Measurements from ENCODE around the gene TMEM144. TPM values are rescaled to one million over a fixed set of nuclear protein-coding genes. Genes with fewer than 3 reads are reported as not detected.

Gene TMEM144
- total and polyA plus RNA-seq, 4 donors, result 0.56 to 2.8 (median 1.6) TPM

DNA sequence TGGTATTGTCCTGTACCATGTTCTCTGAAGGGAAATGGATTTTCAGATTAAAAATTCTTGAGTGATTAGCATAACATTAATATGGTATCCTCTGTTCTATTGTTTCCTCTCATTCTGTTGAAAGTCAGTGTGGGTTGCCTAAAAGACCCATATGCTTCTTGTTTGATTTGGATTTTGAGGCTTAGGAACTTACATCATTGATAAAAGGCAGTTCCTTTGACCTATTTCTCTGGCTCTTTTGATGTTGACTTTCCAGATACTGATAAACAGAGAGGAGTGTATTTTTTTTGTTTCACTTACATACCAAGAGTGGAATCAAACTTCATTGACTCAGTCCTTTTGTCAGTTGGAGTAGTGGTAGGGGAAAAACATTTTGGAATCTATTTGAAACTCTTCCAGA, 32.8 kb downstream of the TMEM144 start:
- Histone ChIP-seq H3K9me3 (ENCODE audit: control insufficient read depth in 4 of 4, low read length in 3 of 4) (no peaks in the 10 kb centered on the region), H3K4me3 (ENCODE audit: low read depth in 1 of 3, low read length in 3 of 3) (no peak overlapping the region), H3K9ac (ENCODE audit: low read depth in 1 of 2, low read length in 2 of 2) (no peak overlapping the region), H3K27me3 (ENCODE audit: control insufficient read depth in 4 of 4, insufficient read depth in 4 of 4, low read length in 3 of 4) (no peaks in the 10 kb centered on the region), H3K4me1 (ENCODE audit: control insufficient read depth in 4 of 4, insufficient read depth in 4 of 4, low read length in 3 of 4) (no peaks in the 10 kb centered on the region), H3K36me3 (ENCODE audit: control insufficient read depth in 4 of 4, insufficient read depth in 3 of 4, low read depth in 1 of 4, low read length in 3 of 4) (no peaks in the 10 kb centered on the region), H3K27ac (ENCODE audit: low read depth in 1 of 2, low read length in 2 of 2) (no peak overlapping the region)
- DNase-seq (ENCODE audit: low spot score), result no peak
- TF ChIP-seq GABPA (IDR thresholded peaks at IDR 0.05 in 1 of 2, conservative IDR thresholded peaks at IDR 0.05 in 1 of 2) (no peak), MAX (IDR thresholded peaks at IDR 0.05) (no peak), FOXA2 (IDR thresholded peaks at IDR 0.05) (no peak), TAF1 (conservative IDR thresholded peaks at IDR 0.05) (no peak), SP1 (IDR thresholded peaks at IDR 0.05) (no peak), CTCF (IDR thresholded peaks at IDR 0.05; ENCODE audit: low read depth, low read length, missing input control) (no peak), EGR1 (IDR thresholded peaks at IDR 0.05; ENCODE audit: low read depth in 2 of 2) (no peak), HNF4A (conservative IDR thresholded peaks at IDR 0.05) (no peak), JUND (IDR thresholded peaks at IDR 0.05) (no peak), HNF4G (IDR thresholded peaks at IDR 0.05) (no peak), RXRA (IDR thresholded peaks at IDR 0.05) (no peak), FOXA1 (IDR thresholded peaks at IDR 0.05) (no peak), NR2F2 (IDR thresholded peaks at IDR 0.05) (no peak)
- TF ChIP-seq, protein P1, sequence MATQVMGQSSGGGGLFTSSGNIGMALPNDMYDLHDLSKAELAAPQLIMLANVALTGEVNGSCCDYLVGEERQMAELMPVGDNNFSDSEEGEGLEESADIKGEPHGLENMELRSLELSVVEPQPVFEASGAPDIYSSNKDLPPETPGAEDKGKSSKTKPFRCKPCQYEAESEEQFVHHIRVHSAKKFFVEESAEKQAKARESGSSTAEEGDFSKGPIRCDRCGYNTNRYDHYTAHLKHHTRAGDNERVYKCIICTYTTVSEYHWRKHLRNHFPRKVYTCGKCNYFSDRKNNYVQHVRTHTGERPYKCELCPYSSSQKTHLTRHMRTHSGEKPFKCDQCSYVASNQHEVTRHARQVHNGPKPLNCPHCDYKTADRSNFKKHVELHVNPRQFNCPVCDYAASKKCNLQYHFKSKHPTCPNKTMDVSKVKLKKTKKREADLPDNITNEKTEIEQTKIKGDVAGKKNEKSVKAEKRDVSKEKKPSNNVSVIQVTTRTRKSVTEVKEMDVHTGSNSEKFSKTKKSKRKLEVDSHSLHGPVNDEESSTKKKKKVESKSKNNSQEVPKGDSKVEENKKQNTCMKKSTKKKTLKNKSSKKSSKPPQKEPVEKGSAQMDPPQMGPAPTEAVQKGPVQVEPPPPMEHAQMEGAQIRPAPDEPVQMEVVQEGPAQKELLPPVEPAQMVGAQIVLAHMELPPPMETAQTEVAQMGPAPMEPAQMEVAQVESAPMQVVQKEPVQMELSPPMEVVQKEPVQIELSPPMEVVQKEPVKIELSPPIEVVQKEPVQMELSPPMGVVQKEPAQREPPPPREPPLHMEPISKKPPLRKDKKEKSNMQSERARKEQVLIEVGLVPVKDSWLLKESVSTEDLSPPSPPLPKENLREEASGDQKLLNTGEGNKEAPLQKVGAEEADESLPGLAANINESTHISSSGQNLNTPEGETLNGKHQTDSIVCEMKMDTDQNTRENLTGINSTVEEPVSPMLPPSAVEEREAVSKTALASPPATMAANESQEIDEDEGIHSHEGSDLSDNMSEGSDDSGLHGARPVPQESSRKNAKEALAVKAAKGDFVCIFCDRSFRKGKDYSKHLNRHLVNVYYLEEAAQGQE (IDR thresholded peaks at IDR 0.05), result no peak

- no peak for TF ChIP-seq TAF1 (conservative IDR thresholded peaks at IDR 0.05)
- TF ChIP-seq JUND (IDR thresholded peaks at IDR 0.05), result no peak
- Histone ChIP-seq H3K9me3 (ENCODE audit: control insufficient read depth in 4 of 4, low read length in 3 of 4) (no peaks in the 10 kb centered on the region), H3K27ac (ENCODE audit: low read depth in 1 of 2, low read length in 2 of 2) (no peak overlapping the region), H3K27me3 (ENCODE audit: control insufficient read depth in 4 of 4, insufficient read depth in 4 of 4, low read length in 3 of 4) (no peaks in the 10 kb centered on the region), H3K4me3 (ENCODE audit: low read depth in 1 of 3, low read length in 3 of 3) (no peak overlapping the region), H3K9ac (ENCODE audit: low read depth in 1 of 2, low read length in 2 of 2) (no peak overlapping the region), H3K4me1 (ENCODE audit: control insufficient read depth in 4 of 4, insufficient read depth in 4 of 4, low read length in 3 of 4) (no peaks in the 10 kb centered on the region), H3K36me3 (ENCODE audit: control insufficient read depth in 4 of 4, insufficient read depth in 3 of 4, low read depth in 1 of 4, low read length in 3 of 4) (no peaks in the 10 kb centered on the region)
- WGBS, result 43% methylated on average over 2 of the region's 2 CpGs
- DNase-seq (ENCODE audit: low spot score), result no peak
These were observed 40.0 kb downstream of the TMEM144 start for GRCh38 chr4:158250321-158250720.

Data from liver (tissue), 9 donors.